OCI-LY7 (cell line): ENCODE data around the gene NUDCD3. TPM values are rescaled to one million over a fixed set of nuclear protein-coding genes. Genes with fewer than 3 reads are reported as not detected.

Experiments used
- BruUV-seq: library from RNA; stranded (reverse); fragments of 400-500 nt; replicated peaks from 2 replicates; lab custom pipeline; 2021; lab: Mats Ljungman, UMichigan
- CTCF ChIA-PET: fragments of 300-600 bp; sonication (Branson Sonifier 250); formaldehyde crosslinking; loops from one replicate; lab custom pipeline; 2022; ENCODE audit warnings: antibody characterized with exemption; ENCODE audit not compliant: unreplicated experiment; lab: Charles Lee
- POLR2A ChIA-PET: fragments of 300-600 bp; sonication (Branson Sonifier 250); formaldehyde crosslinking; loops from one replicate; lab custom pipeline; 2022; ENCODE audit warnings: antibody characterized with exemption; lab: Charles Lee
- DNase-seq: peaks from one replicate; pipeline ENCODE4 v3.0.0-alpha.2; 2015; ENCODE audit warnings: low spot score
- H2AFZ ChIP-seq: fragments of 200-600 bp; sonication (generic), shearing (Covaris generic); 2 replicates; pipeline ENCODE4 v1.6.1; 2014; ENCODE audit warnings: mild to moderate bottlenecking, antibody characterized with exemption, low read length, moderate library complexity
- H3K27ac ChIP-seq: fragments of 200-600 bp; sonication (generic); 2 replicates; pipeline ENCODE4 v1.5.1; 2014; ENCODE audit warnings: mixed run types, low read depth, mild to moderate bottlenecking, moderate library complexity, low read length, inconsistent platforms; ENCODE audit not compliant: poor library complexity, severe bottlenecking
- H3K36me3 ChIP-seq: fragments of 200-600 bp; sonication (generic); 2 replicates; pipeline ENCODE4 v1.6.1; 2014; ENCODE audit warnings: mild to moderate bottlenecking, antibody characterized with exemption, low read length, moderate library complexity, mixed read lengths; ENCODE audit not compliant: insufficient read depth
- H3K4me1 ChIP-seq: fragments of 200-600 bp; sonication (generic); 2 replicates; pipeline ENCODE4 v1.5.1; 2014; ENCODE audit warnings: mild to moderate bottlenecking, low read length; ENCODE audit not compliant: insufficient read depth, poor library complexity, severe bottlenecking
- H3K4me2 ChIP-seq: fragments of 200-600 bp; sonication (generic); 2 replicates; pipeline ENCODE4 v1.6.1; 2014; ENCODE audit warnings: mild to moderate bottlenecking, low read length
- H3K4me3 ChIP-seq: fragments of 200-600 bp; sonication (generic); 2 replicates; pipeline ENCODE4 v1.5.1; 2014; ENCODE audit warnings: mild to moderate bottlenecking, low read depth, low read length; ENCODE audit not compliant: poor library complexity, severe bottlenecking
- H3K79me2 ChIP-seq: fragments of 200-600 bp; sonication (generic); 2 replicates; pipeline ENCODE4 v1.6.1; 2016; ENCODE audit warnings: low read depth, mild to moderate bottlenecking, low read length, moderate library complexity, mixed read lengths; ENCODE audit not compliant: insufficient read depth
- H3K9me2 ChIP-seq: fragments of 200-600 bp; sonication (generic); 2 replicates; pipeline ENCODE4 v1.6.1; 2016; ENCODE audit warnings: mild to moderate bottlenecking, low read length, mixed read lengths; ENCODE audit not compliant: insufficient read depth
- H3K9me3 ChIP-seq: fragments of 200-600 bp; sonication (generic); 2 replicates; pipeline ENCODE4 v1.6.1; 2014; ENCODE audit warnings: mild to moderate bottlenecking, mixed run types, low read length, mixed read lengths
- H4K20me1 ChIP-seq: fragments of 200-600 bp; sonication (generic); 2 replicates; pipeline ENCODE4 v1.6.1; 2014; ENCODE audit warnings: mild to moderate bottlenecking, antibody characterized with exemption, low read length, moderate library complexity, mixed read lengths; ENCODE audit not compliant: insufficient read depth
- CTCF ChIP-seq: fragments of 200-600 bp; sonication (generic); conservative IDR thresholded peaks from 2 replicates; pipeline ENCODE4 v1.5.1; 2014; ENCODE audit warnings: mild to moderate bottlenecking, antibody characterized with exemption, low read length, moderate library complexity, mixed read lengths
- EZH2phosphoT487 ChIP-seq: fragments of 200-600 bp; sonication (generic); IDR thresholded peaks from 2 replicates; pipeline ENCODE4 v1.6.1; 2018; ENCODE audit warnings: low read depth, borderline replicate concordance, mild to moderate bottlenecking, mixed run types, antibody characterized with exemption, low read length, moderate library complexity, mixed read lengths
- intact Hi-C: fragments of 100-400 bp; cut with micrococcal nuclease; formaldehyde crosslinking; loops from one replicate; pipeline ENCODE4 v1.10.0; 2022; ENCODE audit not compliant: unreplicated experiment
- total RNA-seq, 2 experiments: library from RNA; depleted of rRNA in 1 of 2; stranded (reverse); fragments of >200 nt in 1 of 2; shearing (Covaris generic) in 1 of 2; gene quantifications; 2 replicates each; pipeline ENCODE4 v1.2.3, GENCODE V29; 2014 to 2022

NUDCD3 gene
- total RNA-seq, 2 experiments from 2014 or later = 57.0 to 108 TPM

DNA sequence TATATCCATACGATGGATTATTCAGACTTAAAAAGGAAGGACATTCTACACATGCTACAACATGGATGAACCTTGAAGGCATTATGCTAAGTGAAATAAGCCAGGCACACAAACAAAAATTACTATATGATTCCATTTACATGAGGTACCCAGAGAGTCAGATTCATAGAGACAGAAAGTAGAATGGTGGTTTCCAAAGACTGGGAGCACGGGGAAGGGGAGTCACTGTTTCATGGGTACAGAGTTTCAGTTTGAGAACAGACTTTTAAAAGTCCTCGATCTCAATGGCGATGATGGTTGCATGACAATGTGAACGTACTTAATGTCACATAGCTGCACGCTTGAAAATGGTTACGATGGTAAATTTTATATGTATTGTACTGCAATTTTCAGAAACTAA, 39.3 kb downstream of the NUDCD3 start:
- ChIA-PET POLR2A (interaction anchor here (0.7 kb wide), 1 partner anchor 39 kb away, joined by 4 read pairs; the partner anchor contains the start of gene NUDCD3), CTCF (no interaction called here)
- Histone ChIP-seq H3K4me2 (no peak overlapping the region), H3K9me3 (peaks cover 6% of the 10 kb centered on the region; the same call in 1 of the 2 replicates), H3K4me1 (peaks cover 24% of the 10 kb centered on the region), H3K27ac (no peak overlapping the region), H3K9me2 (no peaks in the 10 kb centered on the region), H3K36me3 (peaks cover 86% of the 10 kb centered on the region), H2AFZ (no peak overlapping the region), H4K20me1 (no peaks in the 10 kb centered on the region), H3K79me2 (peaks cover 29% of the 10 kb centered on the region; the same call in 1 of the 2 replicates), H3K4me3 (no peak overlapping the region)
- DNase-seq = no peak
- BruUV-seq = no TSS peak
- intact Hi-C loops = no loop called here
- TF ChIP-seq CTCF = no peak
- TF ChIP-seq EZH2phosphoT487 = no peak

DNA sequence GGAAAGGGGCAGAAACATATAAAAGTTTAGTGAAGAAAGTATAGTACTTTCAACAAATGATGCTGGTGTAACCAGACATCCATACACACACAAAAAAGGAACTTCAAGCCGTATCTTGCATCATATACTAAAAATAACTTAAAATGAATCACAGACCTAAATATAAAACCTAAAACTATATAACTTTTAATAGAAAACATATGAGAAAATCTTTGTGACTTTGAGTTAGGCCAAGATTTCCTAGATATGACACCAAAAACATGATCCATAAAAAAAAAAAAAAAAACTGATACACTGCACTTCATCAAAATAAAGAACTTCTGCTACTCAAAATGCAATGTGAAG, 40.9 kb downstream of the NUDCD3 start:
- no peak overlapping the region for H3K4me3 ChIP-seq
- H3K4me1 ChIP-seq = peaks cover 24% of the 10 kb centered on the region
- CTCF ChIA-PET = no interaction called here
- peaks cover 20% of the 10 kb centered on the region for H3K9me3 ChIP-seq
- H3K9me2 ChIP-seq = no peaks in the 10 kb centered on the region
- POLR2A ChIA-PET = interaction anchor here (0.6 to 1.0 kb wide), 3 partner anchors 11 to 28 kb away, joined by 4 to 6 read pairs (median 4); no protein-coding TSS in a partner anchor
- H3K79me2 ChIP-seq = peaks cover 29% of the 10 kb centered on the region; the same call in 1 of the 2 replicates
- H4K20me1 ChIP-seq = no peaks in the 10 kb centered on the region
- H3K4me2 ChIP-seq = peak overlapping the region; percentile 41
- no peak overlapping the region for H2AFZ ChIP-seq
- peaks cover 90% of the 10 kb centered on the region for H3K36me3 ChIP-seq
- DNase-seq = peak; percentile 13
- BruUV-seq = no TSS peak
- TF ChIP-seq EZH2phosphoT487 = no peak
- TF ChIP-seq CTCF = no peak
- intact Hi-C loops = no loop called here
- H3K27ac ChIP-seq = peak overlapping the region; percentile 23

- H3K27ac ChIP-seq = peak overlapping the region; percentile 23
- ChIA-PET POLR2A (interaction anchor here (0.8 to 1.0 kb wide), 3 partner anchors 10 to 14 kb away, joined by 3 to 4 read pairs (median 3); no protein-coding TSS in a partner anchor), CTCF (no interaction called here)
- TF ChIP-seq EZH2phosphoT487 (no peak), CTCF (no peak)
- no peaks in the 10 kb centered on the region for H4K20me1 ChIP-seq
- intact Hi-C loops = no loop called here
- H3K4me3 ChIP-seq = no peak overlapping the region
- H3K9me2 ChIP-seq = no peaks in the 10 kb centered on the region
- DNase-seq = no peak
- no peak overlapping the region for H2AFZ ChIP-seq
- peak overlapping the region; percentile 41 for H3K4me2 ChIP-seq
- H3K36me3 ChIP-seq = peaks cover 92% of the 10 kb centered on the region
- peaks cover 23% of the 10 kb centered on the region for H3K9me3 ChIP-seq
- peaks cover 24% of the 10 kb centered on the region for H3K4me1 ChIP-seq
- peaks cover 29% of the 10 kb centered on the region; the same call in 1 of the 2 replicates for H3K79me2 ChIP-seq
- BruUV-seq = no TSS peak
Observed at GRCh38 chr7:44448922-44449583, 41.4 kb downstream of the NUDCD3 start.
